Common myeloid progenitor, CD34-positive (primary cell): Measurements from ENCODE around the gene EFCAB3.
"Not testable (repeated sequence)": the region's sequence is repeated elsewhere in the genome, so short reads cannot be mapped to it uniquely, and the experiment has no call there.

ENCODE experiments used
- CTCF ChIA-PET: fragments of 350-600 bp; sonication (Branson Sonifier 250); formaldehyde crosslinking; loops from one replicate; lab custom pipeline; 2021; ENCODE audit warnings: antibody characterized with exemption; lab: Charles Lee
- POLR2A ChIA-PET: fragments of 350-600 bp; sonication (Branson Sonifier 250); formaldehyde crosslinking; loops from one replicate; lab custom pipeline; 2021; ENCODE audit warnings: antibody characterized with exemption; lab: Charles Lee
- DNase-seq, 3 donors: peaks; one replicate each; pipeline versions ENCODE4 v3.0.0 to v3.0.0-alpha.2; 2013
- H3K27ac ChIP-seq, 2 experiments: 1 replicate in 1 of 2; 2 replicates in 1 of 2; pipeline ENCODE4 v1.7.0; 2013; ENCODE audit warnings: inconsistent platforms in 2 of 2, low read length in 2 of 2, mild to moderate bottlenecking in 2 of 2, low read depth in 1 of 2, moderate library complexity in 1 of 2; ENCODE audit not compliant: severe bottlenecking in 2 of 2, insufficient read depth in 1 of 2, poor library complexity in 1 of 2
- H3K27me3 ChIP-seq, 5 experiments: replicated peaks in 2 of 5; 1 replicate in 3 of 5; 2 replicates in 2 of 5; pipeline versions ENCODE4 v1.6.1 to v1.7.0; 2013; ENCODE audit warnings: low read length in 4 of 5, mild to moderate bottlenecking in 2 of 5, moderate library complexity in 2 of 5, inconsistent platforms in 1 of 5; ENCODE audit not compliant: insufficient read depth in 5 of 5, control insufficient read depth in 4 of 5
- H3K36me3 ChIP-seq, 4 experiments: 1 replicate in 2 of 4; 2 replicates in 2 of 4; pipeline versions ENCODE4 v1.6.1 to v1.7.0; 2013; ENCODE audit warnings: low read length in 3 of 4, control low read depth in 1 of 4, mild to moderate bottlenecking in 1 of 4; ENCODE audit not compliant: control insufficient read depth in 4 of 4, insufficient read depth in 4 of 4
- H3K4me1 ChIP-seq, 4 experiments: 1 replicate in 3 of 4; 2 replicates in 1 of 4; pipeline versions ENCODE4 v1.6.1 to v1.7.1; 2013; ENCODE audit warnings: low read length in 3 of 4, mild to moderate bottlenecking in 3 of 4, control low read depth in 1 of 4, inconsistent platforms in 1 of 4, moderate library complexity in 1 of 4; ENCODE audit not compliant: control insufficient read depth in 4 of 4, insufficient read depth in 4 of 4; ENCODE audit errors: control extremely low read depth in 1 of 4
- H3K4me3 ChIP-seq, 7 experiments: 1 replicate in 4 of 7; 2 replicates in 3 of 7; pipeline versions ENCODE4 v1.5.1 to v1.7.0; 2013; ENCODE audit warnings: mild to moderate bottlenecking in 7 of 7, low read length in 6 of 7, moderate library complexity in 6 of 7, inconsistent platforms in 2 of 7, low read depth in 2 of 7, control low read depth in 1 of 7; ENCODE audit not compliant: insufficient read depth in 4 of 7, control insufficient read depth in 1 of 7; ENCODE audit errors: extremely low read depth in 1 of 7
- H3K9me3 ChIP-seq, 5 experiments: 1 replicate in 4 of 5; 2 replicates in 1 of 5; pipeline versions ENCODE4 v1.6.1 to v1.7.1; 2013; ENCODE audit warnings: low read length in 4 of 5, mild to moderate bottlenecking in 2 of 5, inconsistent platforms in 1 of 5, low read depth in 1 of 5, moderate library complexity in 1 of 5; ENCODE audit not compliant: control insufficient read depth in 4 of 5, insufficient read depth in 2 of 5; ENCODE audit errors: control extremely low read depth in 1 of 5
- WGBS: methylation state at CpG from one replicate; pipeline ENCODE4 v1.1.5; 2013; ENCODE audit not compliant: insufficient coverage; 5-methylcytosine and 5-hydroxymethylcytosine counted together

The EFCAB3 gene

GRCh38 chr17:62441181-62441580 lies 60.8 kb downstream of the EFCAB3 start:
- WGBS = 100% methylated on average over 5 of the region's 6 CpGs
- H3K4me3 ChIP-seq, H3K27me3 ChIP-seq, DNase-seq, H3K27ac ChIP-seq, H3K9me3 ChIP-seq, CTCF ChIA-PET, H3K4me1 ChIP-seq, POLR2A ChIA-PET: not testable (repeated sequence)
- H3K36me3 ChIP-seq = peaks cover 4 to 34% (median 7%) of the 10 kb centered on the region in 4 experiments

GRCh38 chr17:62444063-62444462 lies 63.7 kb downstream of the EFCAB3 start:
- Histone ChIP-seq H3K9me3 (no peaks in the 10 kb centered on the region), H3K4me3 (no peak overlapping the region), H3K4me1 (no peaks in the 10 kb centered on the region), H3K27me3 (no peaks in the 10 kb centered on the region), H3K27ac (no peak overlapping the region), H3K36me3 (peaks cover 8 to 51% (median 17%) of the 10 kb centered on the region in 4 experiments)
- ChIA-PET POLR2A (no interaction called here), CTCF (no interaction called here)
- DNase-seq = no peak
- WGBS = 100% methylated on average over 3 of the region's 4 CpGs

DNA sequence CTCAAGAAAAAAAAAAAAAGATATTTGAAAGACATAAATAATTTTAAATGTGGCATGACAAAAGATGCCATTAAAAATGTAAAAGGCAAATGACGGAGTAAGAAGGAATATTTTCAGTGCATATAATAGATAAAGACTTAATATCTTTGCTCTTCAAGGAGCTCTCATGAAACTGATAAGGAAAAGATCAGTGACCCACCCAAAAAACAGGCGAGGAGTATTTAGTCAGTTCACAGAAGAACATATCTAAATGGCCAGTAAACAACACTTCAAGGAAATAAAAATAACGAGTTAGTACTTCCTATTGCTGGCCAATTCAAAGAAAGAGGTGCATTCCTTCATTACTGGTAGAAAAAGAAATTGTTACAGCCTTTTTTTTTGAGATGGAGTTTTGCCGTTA lies 65.4 kb downstream of the EFCAB3 start:
- DNase-seq, POLR2A ChIA-PET, H3K27ac ChIP-seq, H3K9me3 ChIP-seq, H3K4me3 ChIP-seq, CTCF ChIA-PET, H3K4me1 ChIP-seq, H3K27me3 ChIP-seq: not testable (repeated sequence)
- H3K36me3 ChIP-seq = peaks cover 8 to 44% (median 17%) of the 10 kb centered on the region in 4 experiments
- 94% methylated on average over 2 of the region's 4 CpGs for WGBS

GRCh38 chr17:62452195-62452594 lies 71.8 kb downstream of the EFCAB3 start:
- H3K9me3 ChIP-seq, H3K4me3 ChIP-seq, POLR2A ChIA-PET, DNase-seq, H3K4me1 ChIP-seq, H3K27me3 ChIP-seq, H3K27ac ChIP-seq, CTCF ChIA-PET: not testable (repeated sequence)
- peaks cover 3 to 14% (median 9%) of the 10 kb centered on the region in 4 experiments for H3K36me3 ChIP-seq
- 100% methylated on average over 1 of the region's 4 CpGs for WGBS

DNA sequence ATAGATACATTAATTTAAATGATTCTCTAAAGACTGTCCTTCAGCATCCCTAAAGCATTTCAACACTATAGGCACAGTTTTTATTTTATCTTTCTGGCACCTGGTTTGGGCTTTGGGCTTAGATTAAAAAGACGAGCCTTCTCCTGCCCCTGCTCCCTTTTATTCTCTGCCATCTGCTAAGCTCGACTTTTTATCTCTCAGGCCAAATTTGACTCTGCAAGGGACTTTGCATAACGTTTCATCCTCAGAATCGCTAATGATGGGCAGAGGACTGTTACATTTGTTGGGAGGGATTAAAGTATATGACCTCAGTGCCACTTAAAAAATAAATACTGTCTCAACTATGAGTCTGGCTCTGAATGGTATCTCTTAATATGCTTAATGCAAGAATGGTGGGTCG lies 72.7 kb downstream of the EFCAB3 start:
- H3K4me3 ChIP-seq, H3K36me3 ChIP-seq, H3K27ac ChIP-seq, H3K4me1 ChIP-seq, CTCF ChIA-PET, DNase-seq, H3K9me3 ChIP-seq, H3K27me3 ChIP-seq, POLR2A ChIA-PET: not testable (repeated sequence)
- no CpG with 5 or more reads among the region's 5 CpGs for WGBS

- H3K27ac ChIP-seq, POLR2A ChIA-PET: not testable (repeated sequence)
These were observed 73.3 kb downstream of the EFCAB3 start for GRCh38 chr17:62453656-62454055.

GRCh38 chr17:62454111-62454510 lies 73.8 kb downstream of the EFCAB3 start:
- POLR2A ChIA-PET = not testable (repeated sequence)
- no CpG with 5 or more reads among the region's 3 CpGs for WGBS

More at GRCh38 chr17:62453656-62454055, 73.3 kb downstream of the EFCAB3 start:
- CTCF ChIA-PET, H3K4me1 ChIP-seq, H3K36me3 ChIP-seq, H3K4me3 ChIP-seq, H3K27me3 ChIP-seq, DNase-seq, H3K9me3 ChIP-seq: not testable (repeated sequence)
- 63% methylated on average over 1 of the region's 4 CpGs for WGBS

More at GRCh38 chr17:62454111-62454510, 73.8 kb downstream of the EFCAB3 start:
- H3K27ac ChIP-seq, H3K27me3 ChIP-seq, CTCF ChIA-PET, DNase-seq, H3K4me1 ChIP-seq, H3K4me3 ChIP-seq, H3K36me3 ChIP-seq, H3K9me3 ChIP-seq: not testable (repeated sequence)
